ENCODE data around the gene UBE2J1.

Gene UBE2J1

GRCh38 chr6:89302195-89302770 lies 50.2 kb downstream of the UBE2J1 start:
- Histone ChIP-seq H3K36me3 (replicated peaks; ENCODE audit: insufficient read depth, low read length) (no peaks in the 10 kb centered on the region), H3K9me3 (replicated peaks; ENCODE audit: insufficient read depth, low read length) (no peaks in the 10 kb centered on the region), H3K9ac (ENCODE audit: low read length) (no peak overlapping the region), H2AFZ (ENCODE audit: low read length) (no peak overlapping the region), H3K9me2 (replicated peaks; ENCODE audit: insufficient read depth, low read length) (no peaks in the 10 kb centered on the region), H4K20me1 (ENCODE audit: insufficient read depth, low read length) (no peaks in the 10 kb centered on the region), H3K4me2 (ENCODE audit: low read depth, low read length) (no peak overlapping the region), H3K4me3 (ENCODE audit: low read length) (no peak overlapping the region), H3K4me1 (ENCODE audit: low read length) (peaks cover 22% of the 10 kb centered on the region), H3K27me3 (replicated peaks; ENCODE audit: insufficient read depth, low read length) (no peaks in the 10 kb centered on the region), H3F3A (ENCODE audit: insufficient read depth, low read length) (peaks cover 25% of the 10 kb centered on the region), H3K27ac (ENCODE audit: low read length) (no peak overlapping the region), H3K79me2 (ENCODE audit: low read length) (no peaks in the 10 kb centered on the region)
- no peak for DNase-seq
- TF ChIP-seq EZH2 (optimal IDR thresholded peaks at IDR 0.05; ENCODE audit: low read depth, low read length) = no peak
- TF ChIP-seq EZH2phosphoT487 (IDR thresholded peaks at IDR 0.05; ENCODE audit: low read length) = no peak
- no peak for TF ChIP-seq CTCF (IDR thresholded peaks at IDR 0.05; ENCODE audit: low read length)

- no peak overlapping the region for H2AFZ ChIP-seq (ENCODE audit: low read length)
- H3K9me2 ChIP-seq (replicated peaks; ENCODE audit: insufficient read depth, low read length) = no peaks in the 10 kb centered on the region
- no peaks in the 10 kb centered on the region for H3K9me3 ChIP-seq (replicated peaks; ENCODE audit: insufficient read depth, low read length)
- H3K27me3 ChIP-seq (replicated peaks; ENCODE audit: insufficient read depth, low read length) = no peaks in the 10 kb centered on the region
- no peaks in the 10 kb centered on the region for H3K36me3 ChIP-seq (replicated peaks; ENCODE audit: insufficient read depth, low read length)
- H4K20me1 ChIP-seq (ENCODE audit: insufficient read depth, low read length) = no peaks in the 10 kb centered on the region
- H3K27ac ChIP-seq (ENCODE audit: low read length) = no peak overlapping the region
- peaks cover 27% of the 10 kb centered on the region for H3K4me1 ChIP-seq (ENCODE audit: low read length)
- peaks cover 27% of the 10 kb centered on the region for H3F3A ChIP-seq (ENCODE audit: insufficient read depth, low read length)
- no peak for TF ChIP-seq CTCF (IDR thresholded peaks at IDR 0.05; ENCODE audit: low read length)
- TF ChIP-seq EZH2 (optimal IDR thresholded peaks at IDR 0.05; ENCODE audit: low read depth, low read length) = no peak
- TF ChIP-seq EZH2phosphoT487 (IDR thresholded peaks at IDR 0.05; ENCODE audit: low read length) = no peak
- no peak overlapping the region for H3K9ac ChIP-seq (ENCODE audit: low read length)
- H3K4me2 ChIP-seq (ENCODE audit: low read depth, low read length) = no peak overlapping the region
- no peak for DNase-seq
- no peaks in the 10 kb centered on the region for H3K79me2 ChIP-seq (ENCODE audit: low read length)
- H3K4me3 ChIP-seq (ENCODE audit: low read length) = no peak overlapping the region
These were observed 50.8 kb downstream of the UBE2J1 start for GRCh38 chr6:89301586-89302194.

- Histone ChIP-seq H3K9me3 (replicated peaks; ENCODE audit: insufficient read depth, low read length) (no peaks in the 10 kb centered on the region), H3K36me3 (replicated peaks; ENCODE audit: insufficient read depth, low read length) (no peaks in the 10 kb centered on the region), H3K79me2 (ENCODE audit: low read length) (no peaks in the 10 kb centered on the region), H3K9ac (ENCODE audit: low read length) (peak overlapping the region; percentile 88), H2AFZ (ENCODE audit: low read length) (no peak overlapping the region), H4K20me1 (ENCODE audit: insufficient read depth, low read length) (no peaks in the 10 kb centered on the region), H3K4me3 (ENCODE audit: low read length) (no peak overlapping the region), H3K9me2 (replicated peaks; ENCODE audit: insufficient read depth, low read length) (no peaks in the 10 kb centered on the region), H3F3A (ENCODE audit: insufficient read depth, low read length) (peaks cover 27% of the 10 kb centered on the region), H3K27ac (ENCODE audit: low read length) (peak overlapping the region; percentile 100), H3K27me3 (replicated peaks; ENCODE audit: insufficient read depth, low read length) (no peaks in the 10 kb centered on the region), H3K4me1 (ENCODE audit: low read length) (peaks cover 35% of the 10 kb centered on the region), H3K4me2 (ENCODE audit: low read depth, low read length) (peak overlapping the region; percentile 87)
- DNase-seq = no peak
- TF ChIP-seq EZH2 (optimal IDR thresholded peaks at IDR 0.05; ENCODE audit: low read depth, low read length) = no peak
- no peak for TF ChIP-seq EZH2phosphoT487 (IDR thresholded peaks at IDR 0.05; ENCODE audit: low read length)
- TF ChIP-seq CTCF (IDR thresholded peaks at IDR 0.05; ENCODE audit: low read length) = peak; percentile 28
These were observed 53.1 kb downstream of the UBE2J1 start for GRCh38 chr6:89299466-89299850.

Data from MM.1S (cell line).